WI38 (cell line): ENCODE measurements around the gene PBXIP1.
A peak's percentile ranks its signal among the peaks of the same experiment; 100 is the strongest.

Experiments used
- H3K4me3 ChIP-seq: 2 replicates; pipeline ENCODE4 v1.5.1; 2011; ENCODE audit warnings: low read depth, mild to moderate bottlenecking, control low read depth, low read length
- TF ChIP-seq, protein P1 (sequence below): IDR thresholded peaks from 2 replicates; pipeline ENCODE4 v1.5.1; 2012; ENCODE audit warnings: low read depth, mild to moderate bottlenecking, control low read depth, low read length

PBXIP1 gene

DNA sequence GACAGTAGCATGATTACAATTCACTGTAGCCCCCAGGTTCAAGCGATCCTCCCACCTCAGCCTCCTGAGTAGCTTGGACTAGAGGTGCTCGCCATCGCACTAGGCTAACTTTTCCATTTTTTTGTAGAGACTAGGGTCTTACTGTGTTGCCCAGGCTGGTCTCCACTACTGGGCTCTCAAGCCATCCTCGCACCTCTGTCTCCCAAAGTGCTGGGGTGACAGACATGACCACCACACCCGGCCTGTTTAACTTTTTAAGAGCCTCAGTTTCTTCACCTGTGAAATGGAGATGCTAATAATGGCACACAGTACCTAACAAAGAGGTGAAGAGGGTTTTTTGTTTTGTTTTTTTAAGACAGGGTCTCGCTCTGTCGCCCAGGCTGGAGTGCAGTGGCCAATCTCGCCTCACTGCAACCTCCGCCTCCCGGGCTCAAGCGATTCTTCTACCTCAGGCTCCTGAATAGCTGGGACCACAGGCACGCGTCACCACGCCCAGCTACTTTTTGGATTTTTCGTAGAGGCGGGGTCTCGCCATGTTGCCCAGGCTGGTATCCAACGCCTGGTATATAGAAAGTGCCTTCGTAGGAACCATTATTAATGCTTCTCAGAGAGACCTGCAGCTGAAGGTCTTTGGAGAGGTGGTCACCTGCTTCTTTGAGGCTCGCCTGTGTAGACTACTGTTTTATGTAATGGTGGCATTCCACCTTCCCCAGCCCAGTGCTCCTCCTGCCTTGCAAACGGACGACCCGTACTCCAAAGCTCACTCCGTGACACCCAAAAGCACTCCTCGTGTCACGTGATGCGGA is 19.9 kb downstream of the PBXIP1 start:
- H3K4me3 ChIP-seq = peak overlapping the region; percentile 80
- TF ChIP-seq, protein P1, sequence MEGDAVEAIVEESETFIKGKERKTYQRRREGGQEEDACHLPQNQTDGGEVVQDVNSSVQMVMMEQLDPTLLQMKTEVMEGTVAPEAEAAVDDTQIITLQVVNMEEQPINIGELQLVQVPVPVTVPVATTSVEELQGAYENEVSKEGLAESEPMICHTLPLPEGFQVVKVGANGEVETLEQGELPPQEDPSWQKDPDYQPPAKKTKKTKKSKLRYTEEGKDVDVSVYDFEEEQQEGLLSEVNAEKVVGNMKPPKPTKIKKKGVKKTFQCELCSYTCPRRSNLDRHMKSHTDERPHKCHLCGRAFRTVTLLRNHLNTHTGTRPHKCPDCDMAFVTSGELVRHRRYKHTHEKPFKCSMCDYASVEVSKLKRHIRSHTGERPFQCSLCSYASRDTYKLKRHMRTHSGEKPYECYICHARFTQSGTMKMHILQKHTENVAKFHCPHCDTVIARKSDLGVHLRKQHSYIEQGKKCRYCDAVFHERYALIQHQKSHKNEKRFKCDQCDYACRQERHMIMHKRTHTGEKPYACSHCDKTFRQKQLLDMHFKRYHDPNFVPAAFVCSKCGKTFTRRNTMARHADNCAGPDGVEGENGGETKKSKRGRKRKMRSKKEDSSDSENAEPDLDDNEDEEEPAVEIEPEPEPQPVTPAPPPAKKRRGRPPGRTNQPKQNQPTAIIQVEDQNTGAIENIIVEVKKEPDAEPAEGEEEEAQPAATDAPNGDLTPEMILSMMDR = no peak

DNA sequence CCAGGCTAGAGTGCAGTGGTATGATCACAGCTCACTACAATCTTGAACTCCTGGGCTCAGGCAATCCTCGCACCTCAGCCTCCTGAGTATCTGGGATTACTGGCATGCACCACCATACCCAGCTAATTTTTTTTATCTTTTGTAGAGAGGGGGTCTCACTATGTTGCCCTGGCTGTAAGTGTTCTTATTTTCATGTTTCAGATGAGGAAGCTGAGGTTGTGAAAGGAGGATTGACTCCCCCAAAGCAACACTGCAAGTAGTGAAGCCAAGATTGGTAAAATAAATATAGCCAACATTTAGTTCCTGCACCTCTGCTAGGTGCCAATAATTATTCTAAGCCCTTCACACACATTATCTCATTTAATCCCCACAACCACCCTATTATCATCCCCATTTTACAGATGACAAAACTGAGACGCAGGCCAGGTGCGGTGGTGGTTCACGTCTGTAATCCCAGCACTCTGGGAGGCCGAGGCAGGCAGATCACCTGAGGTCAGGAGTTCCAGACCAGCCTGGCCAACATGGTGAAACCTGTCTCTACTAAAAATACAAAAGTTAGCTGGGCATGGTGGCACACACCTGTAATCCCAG is 21.4 kb downstream of the PBXIP1 start:
- no peak overlapping the region for H3K4me3 ChIP-seq
- TF ChIP-seq, protein P1 = no peak

DNA sequence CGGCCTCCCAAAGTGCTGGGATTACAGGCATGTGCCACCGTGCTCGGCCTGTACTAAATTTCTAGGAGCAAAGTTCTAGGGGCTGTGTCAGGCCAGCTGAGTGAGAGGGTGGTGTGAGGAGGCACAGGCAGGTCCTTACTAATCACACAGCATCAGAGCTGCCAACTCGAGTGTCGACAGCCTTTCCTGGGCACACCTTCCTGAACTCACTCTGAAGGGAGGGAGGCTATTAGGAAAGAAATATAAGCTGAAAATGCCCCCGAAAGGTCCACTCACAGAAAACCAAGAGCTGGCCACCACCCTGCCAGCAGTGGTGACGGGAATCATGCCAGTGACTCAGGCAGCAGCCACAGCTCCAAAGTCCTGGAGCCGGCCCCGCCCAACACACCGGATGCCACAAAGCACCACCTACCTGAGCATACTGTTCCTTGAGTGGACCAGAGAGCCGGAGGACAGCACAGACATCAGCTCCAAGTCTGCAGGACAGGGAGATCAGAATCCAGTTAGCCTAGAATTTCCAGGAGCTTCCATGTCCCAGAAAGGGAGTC is 23.9 kb downstream of the PBXIP1 start:
- H3K4me3 ChIP-seq = no peak overlapping the region
- TF ChIP-seq, protein P1 = no peak

DNA sequence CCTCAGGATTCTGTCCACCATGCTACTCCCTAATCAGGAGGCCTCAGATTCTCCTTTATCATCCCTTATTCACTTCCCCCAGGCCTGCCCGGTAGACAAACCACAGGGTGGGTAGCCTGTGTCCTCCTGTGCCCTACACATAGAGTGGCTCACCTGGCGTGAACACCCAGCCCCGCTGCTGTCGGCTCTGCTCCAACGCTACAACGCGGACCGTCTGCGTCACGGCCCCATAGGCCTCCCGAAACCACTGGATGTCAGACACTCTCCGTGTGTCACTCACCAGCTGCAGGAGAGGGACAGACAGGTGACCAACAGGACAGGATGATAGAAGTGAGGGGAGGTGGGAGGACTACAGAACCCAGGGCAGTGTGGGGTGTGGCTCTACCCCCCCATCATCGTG is 29.7 kb downstream of the PBXIP1 start:
- no peak overlapping the region for H3K4me3 ChIP-seq
- TF ChIP-seq, protein P1 = no peak

DNA sequence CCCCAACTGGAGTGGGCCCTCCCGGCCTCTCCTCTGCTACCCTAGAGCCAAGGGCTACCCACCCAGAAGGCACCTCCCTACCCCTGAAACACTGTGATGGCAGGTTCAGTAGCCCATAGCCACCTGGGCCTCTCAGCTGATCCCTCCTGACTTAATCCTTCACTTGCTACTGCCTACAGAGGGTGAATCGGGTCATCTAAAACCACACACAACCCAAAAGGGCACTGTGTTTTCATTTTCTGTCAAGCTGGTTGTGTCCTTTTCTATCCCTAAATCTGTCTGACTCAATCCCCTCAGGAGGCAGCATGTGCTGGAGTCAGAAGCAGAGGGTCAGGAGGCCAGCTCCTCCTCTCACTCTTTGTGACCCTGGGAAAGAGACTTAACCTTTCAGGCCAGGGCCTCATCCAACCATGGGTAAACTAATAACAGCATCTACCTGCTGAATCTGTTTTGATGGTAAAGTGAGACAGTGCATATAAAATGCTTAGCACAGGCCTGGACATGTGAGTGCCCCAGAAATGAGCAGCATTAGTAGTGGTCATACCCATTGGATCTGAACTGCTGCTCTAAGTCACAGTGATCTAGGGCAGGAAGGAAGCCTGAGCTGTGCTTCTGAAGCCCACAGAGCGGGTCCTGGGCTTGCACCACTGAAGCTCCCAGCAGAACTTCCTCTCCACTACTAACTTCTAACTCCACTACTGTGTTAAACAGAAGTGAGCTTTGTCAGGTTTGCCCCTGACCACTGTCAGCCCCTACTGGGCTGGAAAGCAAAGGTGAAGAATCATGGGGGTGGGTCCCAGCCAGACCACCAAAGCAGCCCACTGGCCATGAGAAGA is 30.3 kb downstream of the PBXIP1 start:
- H3K4me3 ChIP-seq = no peak overlapping the region
- TF ChIP-seq, protein P1 = no peak

DNA sequence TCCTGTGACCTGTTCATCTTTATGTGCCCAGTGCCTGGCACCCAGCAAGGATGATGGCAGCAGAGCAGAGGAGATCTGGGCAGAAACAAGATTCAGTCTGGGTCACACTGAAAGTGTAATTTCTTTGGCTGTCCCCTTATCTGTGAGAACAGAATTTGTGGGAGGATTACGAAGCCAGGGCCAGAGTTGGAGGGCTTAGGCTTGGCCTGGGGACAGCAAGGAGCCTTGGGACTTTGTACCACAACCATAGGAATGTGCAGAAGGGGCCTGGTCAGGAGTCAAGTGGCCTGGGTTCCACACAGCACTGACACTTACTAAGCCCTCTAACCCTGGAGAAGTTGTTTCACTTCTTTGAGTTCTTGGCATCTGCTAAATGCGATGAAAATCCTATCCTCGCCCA is 32.2 kb downstream of the PBXIP1 start:
- TF ChIP-seq, protein P1 = no peak

More for the DNA sequence above, 32.2 kb downstream of the PBXIP1 start:
- H3K4me3 ChIP-seq = no peak overlapping the region
